IMR-90 (cell line): ENCODE results near the gene ABCD1.

Experiments
- MXI1 ChIP-seq: IDR thresholded peaks from 2 replicates; pipeline ENCODE4 v1.6.1; 2012; ENCODE audit warnings: low read depth, mild to moderate bottlenecking, low read length, moderate library complexity, borderline replicate concordance
- POLR2A ChIP-seq: IDR thresholded peaks from 2 replicates; pipeline ENCODE4 v1.6.1; 2012; ENCODE audit warnings: mild to moderate bottlenecking, low read depth, low read length
- RAD21 ChIP-seq: IDR thresholded peaks from 2 replicates; pipeline ENCODE4 v1.6.1; 2012; ENCODE audit warnings: low read length, improper control_type of control experiment
- RFX5 ChIP-seq: IDR thresholded peaks from 2 replicates; pipeline ENCODE4 v1.8.0; 2012; ENCODE audit warnings: low read depth, mild to moderate bottlenecking, low read length, moderate library complexity
- TF ChIP-seq, protein P1 (sequence below): conservative IDR thresholded peaks from 2 replicates; pipeline ENCODE4 v1.5.1; 2012; ENCODE audit warnings: mild to moderate bottlenecking, low read depth, low read length, improper control_type of control experiment
- TF ChIP-seq, protein P2 (sequence below): fragments of 150-350 bp; IDR thresholded peaks from 2 replicates; pipeline ENCODE4 v1.6.1; 2016; ENCODE audit warnings: low read depth, mild to moderate bottlenecking, low read length, moderate library complexity, borderline replicate concordance

DNA sequence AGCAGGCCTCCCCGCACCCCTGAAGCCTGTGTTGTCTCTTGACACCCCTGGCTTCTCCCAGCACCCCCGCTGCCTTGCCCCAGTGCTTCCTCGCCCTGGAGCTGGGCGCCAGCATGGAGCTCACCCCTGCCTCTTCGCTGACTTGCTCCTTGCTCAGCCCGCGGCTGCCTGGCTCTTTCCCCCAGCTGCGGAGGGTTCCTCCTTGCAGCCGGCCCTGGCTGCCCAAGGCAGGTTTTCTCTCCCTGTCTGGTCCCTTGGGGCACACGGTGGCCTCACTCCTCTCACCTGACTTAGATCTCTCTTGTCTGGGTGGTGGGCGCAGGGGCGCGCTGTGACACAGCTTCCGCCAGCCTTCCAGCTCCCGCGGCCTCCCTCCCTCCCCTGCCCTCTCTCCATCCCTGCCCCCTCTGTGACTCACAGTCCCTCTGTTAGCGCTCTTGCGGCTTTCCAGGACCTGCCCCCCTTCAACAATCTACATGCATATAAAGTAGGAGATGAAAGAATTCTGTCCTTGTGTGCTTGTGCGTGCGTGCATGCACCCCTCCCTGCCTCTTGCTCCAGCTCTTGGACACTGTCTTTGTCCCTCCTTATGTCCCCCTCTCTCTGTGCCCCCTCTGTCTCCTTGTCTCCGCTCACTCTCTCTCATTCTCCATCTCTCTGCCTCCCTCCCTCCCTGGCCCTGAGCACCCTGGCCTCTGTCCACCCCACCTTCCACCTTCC, 41.6 kb downstream of the ABCD1 start:
- TF ChIP-seq, protein P1, sequence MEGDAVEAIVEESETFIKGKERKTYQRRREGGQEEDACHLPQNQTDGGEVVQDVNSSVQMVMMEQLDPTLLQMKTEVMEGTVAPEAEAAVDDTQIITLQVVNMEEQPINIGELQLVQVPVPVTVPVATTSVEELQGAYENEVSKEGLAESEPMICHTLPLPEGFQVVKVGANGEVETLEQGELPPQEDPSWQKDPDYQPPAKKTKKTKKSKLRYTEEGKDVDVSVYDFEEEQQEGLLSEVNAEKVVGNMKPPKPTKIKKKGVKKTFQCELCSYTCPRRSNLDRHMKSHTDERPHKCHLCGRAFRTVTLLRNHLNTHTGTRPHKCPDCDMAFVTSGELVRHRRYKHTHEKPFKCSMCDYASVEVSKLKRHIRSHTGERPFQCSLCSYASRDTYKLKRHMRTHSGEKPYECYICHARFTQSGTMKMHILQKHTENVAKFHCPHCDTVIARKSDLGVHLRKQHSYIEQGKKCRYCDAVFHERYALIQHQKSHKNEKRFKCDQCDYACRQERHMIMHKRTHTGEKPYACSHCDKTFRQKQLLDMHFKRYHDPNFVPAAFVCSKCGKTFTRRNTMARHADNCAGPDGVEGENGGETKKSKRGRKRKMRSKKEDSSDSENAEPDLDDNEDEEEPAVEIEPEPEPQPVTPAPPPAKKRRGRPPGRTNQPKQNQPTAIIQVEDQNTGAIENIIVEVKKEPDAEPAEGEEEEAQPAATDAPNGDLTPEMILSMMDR, result no peak
- TF ChIP-seq POLR2A (no peak), RFX5 (no peak), MXI1 (no peak), RAD21 (no peak)
- TF ChIP-seq, protein P2, sequence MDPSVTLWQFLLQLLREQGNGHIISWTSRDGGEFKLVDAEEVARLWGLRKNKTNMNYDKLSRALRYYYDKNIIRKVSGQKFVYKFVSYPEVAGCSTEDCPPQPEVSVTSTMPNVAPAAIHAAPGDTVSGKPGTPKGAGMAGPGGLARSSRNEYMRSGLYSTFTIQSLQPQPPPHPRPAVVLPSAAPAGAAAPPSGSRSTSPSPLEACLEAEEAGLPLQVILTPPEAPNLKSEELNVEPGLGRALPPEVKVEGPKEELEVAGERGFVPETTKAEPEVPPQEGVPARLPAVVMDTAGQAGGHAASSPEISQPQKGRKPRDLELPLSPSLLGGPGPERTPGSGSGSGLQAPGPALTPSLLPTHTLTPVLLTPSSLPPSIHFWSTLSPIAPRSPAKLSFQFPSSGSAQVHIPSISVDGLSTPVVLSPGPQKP, result no peak
